ELR (cell line): Measurements from ENCODE around the gene ATAD5.
"Not testable (repeated sequence)": the region's sequence is repeated elsewhere in the genome, so short reads cannot be mapped to it uniquely, and the experiment has no call there.

Experiments used
- DNase-seq: peaks from one replicate; pipeline ENCODE4 v3.0.0-alpha.2; 2015; ENCODE audit warnings: low read depth

The ATAD5 gene

GRCh38 chr17:30910151-30910550, 78.4 kb downstream of the ATAD5 start:
- DNase-seq: not testable (repeated sequence)

GRCh38 chr17:30913955-30914354, 82.2 kb downstream of the ATAD5 start:
- no peak for DNase-seq

- no peak for DNase-seq
Observed at GRCh38 chr17:30915833-30916611, 84.3 kb downstream of the ATAD5 start.

DNA sequence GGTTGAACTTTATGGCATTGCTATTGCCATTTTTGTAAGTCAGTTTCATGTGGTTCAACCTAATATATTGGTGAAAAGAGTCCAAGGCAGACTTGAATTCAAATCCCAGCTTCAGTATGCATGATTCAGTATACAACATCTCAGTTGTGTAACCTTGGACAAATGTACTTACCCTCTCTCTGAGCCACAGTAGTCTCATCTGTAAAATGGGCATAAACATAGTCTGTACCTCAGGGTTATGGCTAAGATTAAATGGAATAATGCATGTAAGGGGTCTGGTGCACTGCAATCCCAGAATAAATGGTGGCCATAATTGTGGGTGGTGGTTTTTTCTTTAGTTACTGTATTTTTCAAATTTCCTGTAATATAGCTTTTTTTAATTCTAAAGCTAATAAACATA, 85.3 kb downstream of the ATAD5 start:
- DNase-seq: no peak

DNA sequence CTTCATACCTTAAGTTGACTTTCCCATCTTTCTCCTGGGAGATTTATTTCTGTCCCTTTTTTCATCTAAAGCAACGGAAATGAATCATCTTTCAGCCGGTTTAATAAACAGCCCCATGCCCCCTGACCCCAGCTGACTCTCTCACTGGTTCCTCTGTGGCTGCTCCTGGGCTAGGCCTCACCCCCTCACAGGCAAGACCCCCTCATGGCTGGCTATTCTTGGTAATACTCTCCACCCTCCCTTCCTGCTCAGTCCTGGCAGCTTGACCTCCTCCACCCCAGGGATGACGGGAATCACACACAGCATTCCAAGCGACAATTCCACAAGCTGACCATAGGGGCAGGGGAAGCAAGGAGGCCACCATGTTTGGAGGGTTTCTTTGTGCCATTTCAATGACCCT, 88.5 kb downstream of the ATAD5 start:
- peak; percentile 69 for DNase-seq

- DNase-seq: peak; percentile 21
Observed at GRCh38 chr17:30920683-30921543, 89.1 kb downstream of the ATAD5 start.

DNA sequence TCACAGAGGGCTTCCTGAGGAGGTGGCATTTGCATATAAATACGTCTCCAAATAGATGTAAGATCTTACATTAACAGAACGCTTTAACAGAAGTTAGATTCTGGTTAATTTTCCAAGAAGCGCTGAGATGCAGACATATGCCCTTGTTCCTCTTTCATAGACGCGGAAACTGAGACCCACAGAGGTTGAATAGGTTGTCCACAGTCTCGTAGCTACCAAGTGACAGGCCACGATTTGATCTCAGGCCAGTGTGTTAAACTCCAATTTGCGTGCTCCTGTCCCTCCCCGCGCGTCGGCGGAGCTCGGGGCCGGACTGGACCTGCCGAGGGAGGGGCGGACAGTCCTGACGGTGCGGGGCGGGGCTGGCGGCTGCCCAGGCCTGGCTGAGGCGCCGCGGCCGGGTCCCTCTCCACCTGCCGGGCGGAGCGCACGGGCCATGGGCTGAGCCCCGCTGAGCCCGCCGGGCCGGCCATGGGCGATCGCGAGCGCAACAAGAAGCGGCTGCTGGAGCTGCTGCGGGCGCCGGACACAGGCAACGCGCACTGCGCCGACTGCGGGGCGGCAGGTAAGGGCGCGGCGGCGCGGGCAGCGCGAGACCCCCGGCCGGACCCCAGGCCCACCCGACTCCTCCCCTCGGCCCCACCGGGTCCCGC, 89.9 kb downstream of the ATAD5 start, which contains the start of gene ADAP2:
ADAP2 (plus strand) TSS at position 402 of the 653 bp plus-strand sequence; CDS start at position 472, 70 bp downstream.
- peak; percentile 10 for DNase-seq

- peak; percentile 10 for DNase-seq
Observed at GRCh38 chr17:30922235-30923030, 90.7 kb downstream of the ATAD5 start.

GRCh38 chr17:30924341-30924740, 92.6 kb downstream of the ATAD5 start:
- no peak for DNase-seq

DNA sequence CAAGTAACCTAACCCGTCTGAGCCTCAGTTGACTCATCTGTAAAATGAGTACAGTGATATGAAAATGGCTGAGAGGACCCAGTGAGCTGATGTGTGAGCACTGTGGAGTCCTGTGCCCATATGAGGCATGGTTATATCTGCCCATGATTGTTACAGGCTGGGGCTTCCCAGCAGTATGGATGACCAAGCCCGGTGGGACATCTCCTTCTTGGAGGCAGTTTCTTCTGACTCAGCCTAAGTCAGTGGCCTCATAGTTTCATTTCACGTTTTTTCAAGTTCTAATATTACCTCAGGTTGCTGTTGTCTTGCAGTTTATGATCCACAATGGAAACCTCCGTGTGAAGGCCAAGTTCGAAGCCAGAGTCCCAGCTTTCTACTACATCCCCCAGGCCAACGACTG, 94.8 kb downstream of the ATAD5 start:
- no peak for DNase-seq

GRCh38 chr17:30927756-30928155, 96.0 kb downstream of the ATAD5 start:
- no peak for DNase-seq

- no peak for DNase-seq
Observed at GRCh38 chr17:30928584-30928983, 96.8 kb downstream of the ATAD5 start.

GRCh38 chr17:30929081-30929633, 97.4 kb downstream of the ATAD5 start:
- no peak for DNase-seq

GRCh38 chr17:30929861-30930260, 98.1 kb downstream of the ATAD5 start:
- DNase-seq: not testable (repeated sequence)

GRCh38 chr17:30930495-30930894, 98.7 kb downstream of the ATAD5 start:
- DNase-seq: no peak

DNA sequence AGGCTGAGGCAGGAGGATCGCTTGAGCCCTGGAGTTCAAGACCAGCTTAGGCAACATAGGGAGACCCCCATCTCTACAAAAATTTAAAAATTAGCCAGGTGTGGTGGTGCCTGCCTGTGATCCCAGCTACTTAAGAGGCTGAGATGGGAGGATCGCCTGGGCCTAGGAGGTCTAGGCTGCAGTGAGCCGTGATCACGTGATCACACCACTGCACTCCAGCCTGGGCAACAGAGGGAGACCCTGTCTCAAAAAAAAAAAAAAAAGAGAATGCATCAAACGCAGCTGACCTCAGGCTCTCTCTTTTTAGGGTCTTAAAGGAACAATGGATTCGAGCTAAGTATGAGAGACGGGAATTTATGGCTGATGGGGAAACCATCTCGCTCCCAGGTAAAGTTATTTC, 99.8 kb downstream of the ATAD5 start:
- not testable (repeated sequence) for DNase-seq

GRCh38 chr17:30933966-30934365, 102.2 kb downstream of the ATAD5 start:
- no peak for DNase-seq

GRCh38 chr17:30939051-30939689, 107.4 kb downstream of the ATAD5 start:
- no peak for DNase-seq

- DNase-seq: peak; percentile 40
Observed at GRCh38 chr17:30942308-30943079, 110.7 kb downstream of the ATAD5 start.
